SK-N-SH treated with all-trans-retinoic acid at 6 μM for 48 hours (cell line): ENCODE data around the gene EHD1.

ENCODE experiments used
- ATAC-seq: fragments of 200-7000 bp; cut with Tn5 transposase; 3 replicates; pipeline ENCODE4 v1.9.1; 2020; ENCODE audit warnings: mild to moderate bottlenecking, moderate library complexity
- ARNTL ChIP-seq: fragments of 450-650 bp; formaldehyde crosslinking; IDR thresholded peaks from 2 replicates; pipeline ENCODE4 v1.5.0; 2020; ENCODE audit warnings: low read depth, mild to moderate bottlenecking, moderate library complexity, borderline replicate concordance
- BACH2 ChIP-seq: fragments of 250-450 bp; sonication (Bioruptor Pico); IDR thresholded peaks from 2 replicates; pipeline ENCODE4 v1.9.0; 2021; ENCODE audit warnings: mild to moderate bottlenecking, borderline replicate concordance
- CREB5 ChIP-seq: fragments of 250-450 bp; sonication (Bioruptor Pico); IDR thresholded peaks from 2 replicates; pipeline ENCODE4 v1.5.1; 2020; ENCODE audit warnings: low read depth, mild to moderate bottlenecking, moderate library complexity
- CSDC2 ChIP-seq: fragments of 250-450 bp; sonication (Bioruptor Pico); IDR thresholded peaks from 2 replicates; pipeline ENCODE4 v1.5.0; 2020; ENCODE audit warnings: mild to moderate bottlenecking, moderate library complexity
- CSRNP3 ChIP-seq: fragments of 250-450 bp; sonication (Bioruptor Pico); IDR thresholded peaks from 2 replicates; pipeline ENCODE4 v1.5.1; 2021; ENCODE audit warnings: mild to moderate bottlenecking, moderate library complexity
- GLIS3 ChIP-seq: fragments of 250-450 bp; sonication (Bioruptor Pico); IDR thresholded peaks from 2 replicates; pipeline ENCODE4 v1.5.0; 2020; ENCODE audit warnings: mild to moderate bottlenecking, moderate library complexity
- ISL1 ChIP-seq: fragments of 250-450 bp; sonication (Bioruptor Pico); IDR thresholded peaks from 2 replicates; pipeline ENCODE4 v2.1.2; 2022; ENCODE audit warnings: mild to moderate bottlenecking, moderate library complexity
- PATZ1 ChIP-seq: fragments of 250-450 bp; sonication (Bioruptor Pico); IDR thresholded peaks from 2 replicates; pipeline ENCODE4 v1.8.0; 2020; ENCODE audit warnings: mild to moderate bottlenecking, moderate library complexity, borderline replicate concordance
- POU6F1 ChIP-seq: fragments of 250-450 bp; sonication (Bioruptor Pico); IDR thresholded peaks from 2 replicates; pipeline ENCODE4 v1.8.0; 2021; ENCODE audit warnings: low read depth, mild to moderate bottlenecking, moderate library complexity, borderline replicate concordance
- PPARA ChIP-seq: fragments of 250-450 bp; sonication (Bioruptor Pico); IDR thresholded peaks from 2 replicates; pipeline ENCODE4 v1.5.0; 2020; ENCODE audit warnings: mild to moderate bottlenecking, borderline replicate concordance
- RARB ChIP-seq: fragments of 250-450 bp; sonication (Bioruptor Pico); IDR thresholded peaks from 2 replicates; pipeline ENCODE4 v1.8.0; 2021; ENCODE audit warnings: mild to moderate bottlenecking, moderate library complexity
- SNAI2 ChIP-seq: fragments of 250-450 bp; sonication (Bioruptor Pico); IDR thresholded peaks from 2 replicates; pipeline ENCODE4 v1.5.0; 2020; ENCODE audit warnings: mild to moderate bottlenecking, moderate library complexity
- TCF4 ChIP-seq: fragments of 250-450 bp; sonication (Bioruptor Pico); IDR thresholded peaks from 2 replicates; pipeline ENCODE4 v1.8.0; 2021; ENCODE audit warnings: mild to moderate bottlenecking, moderate library complexity, borderline replicate concordance
- TSHZ2 ChIP-seq: fragments of 250-450 bp; sonication (Bioruptor Pico); IDR thresholded peaks from 2 replicates; pipeline ENCODE4 v1.5.0; 2020; ENCODE audit warnings: mild to moderate bottlenecking, moderate library complexity
- ZC3H10 ChIP-seq: fragments of 250-450 bp; sonication (Bioruptor Pico); IDR thresholded peaks from 2 replicates; pipeline ENCODE4 v1.5.1; 2021; ENCODE audit warnings: mild to moderate bottlenecking, moderate library complexity
- ZFP3 ChIP-seq: fragments of 250-450 bp; sonication (Bioruptor Pico); IDR thresholded peaks from 2 replicates; pipeline ENCODE4 v1.5.0; 2020; ENCODE audit warnings: mild to moderate bottlenecking, moderate library complexity
- ZFP30 ChIP-seq: fragments of 450-650 bp; formaldehyde crosslinking; IDR thresholded peaks from 2 replicates; pipeline ENCODE4 v1.5.0; 2022; ENCODE audit warnings: mild to moderate bottlenecking, moderate library complexity
- ZNF565 ChIP-seq: fragments of 450-650 bp; formaldehyde crosslinking; conservative IDR thresholded peaks from 2 replicates; pipeline ENCODE4 v1.5.0; 2020; ENCODE audit warnings: low read depth, mild to moderate bottlenecking, moderate library complexity
- ZNF70 ChIP-seq: fragments of 450-650 bp; formaldehyde crosslinking; IDR thresholded peaks from 2 replicates; pipeline ENCODE4 v1.5.0; 2020; ENCODE audit warnings: mild to moderate bottlenecking, moderate library complexity
- ZNF8 ChIP-seq: fragments of 450-650 bp; formaldehyde crosslinking; IDR thresholded peaks from 2 replicates; pipeline ENCODE4 v1.5.0; 2020; ENCODE audit warnings: mild to moderate bottlenecking, moderate library complexity

EHD1 gene

DNA sequence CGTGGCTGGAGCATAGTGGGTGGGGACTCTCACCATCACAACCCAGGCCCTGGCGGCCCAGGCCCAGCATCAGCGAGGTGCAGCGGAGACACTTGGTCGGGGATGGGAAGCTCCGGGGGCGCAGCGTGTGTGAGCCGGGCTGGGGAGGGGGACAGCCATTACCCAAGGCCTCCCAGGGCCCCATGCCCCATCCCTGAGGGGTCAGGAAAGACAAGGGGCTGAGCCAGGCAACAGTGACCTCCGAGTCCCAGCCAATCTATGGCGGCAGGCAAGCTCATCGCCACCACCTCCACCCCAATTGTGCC lies 45.3 kb downstream of the EHD1 start:
- TF ChIP-seq CSDC2 = no peak
- TF ChIP-seq BACH2 = no peak
- no peak for TF ChIP-seq POU6F1 (CRISPR knock-in tag)
- TF ChIP-seq ZFP3 (CRISPR knock-in tag) = no peak
- no peak for TF ChIP-seq CSRNP3 (CRISPR knock-in tag)
- TF ChIP-seq SNAI2 = no peak
- no peak for TF ChIP-seq PATZ1 (CRISPR knock-in tag)
- no peak for TF ChIP-seq RARB
- TF ChIP-seq GLIS3 = no peak
- TF ChIP-seq ZNF70 = no peak
- TF ChIP-seq PPARA = no peak
- no peak for TF ChIP-seq ZNF8 (CRISPR knock-in tag)
- no peak for TF ChIP-seq CREB5 (CRISPR knock-in tag)
- TF ChIP-seq ZC3H10 (CRISPR knock-in tag) = no peak
- no peak for TF ChIP-seq TCF4 (CRISPR knock-in tag)
- TF ChIP-seq TSHZ2 = no peak
- ATAC-seq = no peak

- ATAC-seq = no peak
Measured at GRCh38 chr11:64832467-64833197, 45.8 kb downstream of the EHD1 start.

More at GRCh38 chr11:64832467-64833197, 45.8 kb downstream of the EHD1 start:
- TF ChIP-seq BACH2 = no peak
- TF ChIP-seq ISL1 (CRISPR knock-in tag) = no peak
- no peak for TF ChIP-seq ZNF565
- no peak for TF ChIP-seq TCF4 (CRISPR knock-in tag)
- TF ChIP-seq ZNF70 = no peak
- TF ChIP-seq POU6F1 (CRISPR knock-in tag) = no peak
- TF ChIP-seq ARNTL (CRISPR knock-in tag) = no peak
- TF ChIP-seq ZFP30 = no peak
